ENCODE results near the gene HSPG2. TPM values are rescaled to one million over a fixed set of nuclear protein-coding genes. Genes with fewer than 3 reads are reported as not detected.
A peak's percentile ranks its signal among the peaks of the same experiment; 100 is the strongest.
"Not testable (repeated sequence)": the region's sequence is repeated elsewhere in the genome, so short reads cannot be mapped to it uniquely, and the experiment has no call there.

The HSPG2 gene
- 100 to 1,000 TPM in 4 of 7 donors, 10 to 100 TPM in 3; 27.3 to 294 (median 116) TPM for total RNA-seq
- 10 to 100 TPM; 37.9 to 65.0 TPM for polyA plus RNA-seq
- long read RNA-seq, donor 1, partial matches to known transcripts, result 14 of 29 reads
- long read RNA-seq, donor 1, other reads (novel, unspliced or antisense), result 15 of 29 reads
- long read RNA-seq, donor 2, partial matches to known transcripts, result 9 of 9 reads
- long read RNA-seq, donor 2, other reads (novel, unspliced or antisense), result 0 of 9 reads
- long read RNA-seq, donor 3, transcript HSPG2-211 (11 exons, 3,586 nt), result major isoform, 13 of 165 reads
- long read RNA-seq, donor 3, partial matches to known transcripts, result 101 of 165 reads
- long read RNA-seq, donor 3, other reads (novel, unspliced or antisense), result 49 of 165 reads

- peak within 1 kb of the TSS; percentile 53 to 73 for H3K27ac ChIP-seq
- H3K4me1 ChIP-seq (ENCODE audit: insufficient read depth), result peaks cover 22% of the 10 kb centered on the region
- H3K9me3 ChIP-seq, result no peaks in the 10 kb centered on the region
- H3K36me3 ChIP-seq, result no peaks in the 10 kb centered on the region
- no peak for DNase-seq
- peak within 1 kb of the TSS; percentile 76 for H3K4me3 ChIP-seq
- WGBS, 3 donors, result 0% methylated on average over 7 to 52 of the region's 52 CpGs
- TF ChIP-seq EP300 (IDR thresholded peaks at IDR 0.05) (no peak), CTCF (IDR thresholded peaks at IDR 0.05) (no peak), POLR2A (IDR thresholded peaks at IDR 0.05) (no peak)
- H3K27me3 ChIP-seq, result no peaks in the 10 kb centered on the region
- intact Hi-C loops (cut with DNase I), result no loop called here
Observed at GRCh38 chr1:21937034-21937371, at the start of gene HSPG2. Gene HSPG2 (minus strand): TSS chr1:21937310. CDS start chr1:21937217, 93 bp downstream.

- H3K27me3 ChIP-seq; H3K4me3 ChIP-seq; H3K36me3 ChIP-seq; H3K27ac ChIP-seq; intact Hi-C loops (cut with DNase I); H3K4me1 ChIP-seq (ENCODE audit: insufficient read depth); DNase-seq; H3K9me3 ChIP-seq: not testable (repeated sequence)
- 79 to 83% (median 82%) methylated on average over 8 to 11 of the region's 12 CpGs for whole genome bisulfite sequencing, 3 donors
Observed at GRCh38 chr1:21986386-21986785, 49.3 kb upstream of the HSPG2 start.

- H3K27me3 ChIP-seq; H3K4me3 ChIP-seq; DNase-seq; intact Hi-C loops (cut with DNase I); H3K27ac ChIP-seq; H3K9me3 ChIP-seq; H3K4me1 ChIP-seq (ENCODE audit: insufficient read depth); H3K36me3 ChIP-seq: not testable (repeated sequence)
- WGBS, 3 donors, result 50 to 60% (median 50%) methylated on average over 2 to 3 of the region's 5 CpGs
Observed at GRCh38 chr1:21985893-21986292, 48.8 kb upstream of the HSPG2 start.

GRCh38 chr1:21983539-21983938, 46.4 kb upstream of the HSPG2 start:
- intact Hi-C loops (cut with DNase I); H3K4me1 ChIP-seq (ENCODE audit: insufficient read depth); H3K9me3 ChIP-seq; H3K36me3 ChIP-seq; H3K27me3 ChIP-seq; H3K4me3 ChIP-seq; H3K27ac ChIP-seq; DNase-seq: not testable (repeated sequence)
- 70 to 75% (median 73%) methylated on average over 7 to 9 of the region's 15 CpGs for WGBS, 3 donors

GRCh38 chr1:21982122-21982521, 45.0 kb upstream of the HSPG2 start:
- not testable (repeated sequence) for H3K27ac ChIP-seq, DNase-seq
- 71 to 77% (median 76%) methylated on average over 6 of the region's 6 CpGs for WGBS, 3 donors

GRCh38 chr1:21981253-21981652, 44.1 kb upstream of the HSPG2 start:
- 57 to 79% (median 74%) methylated on average over 1 to 2 of the region's 4 CpGs for WGBS, 3 donors
- H3K27ac ChIP-seq; H3K27me3 ChIP-seq; DNase-seq; H3K4me1 ChIP-seq (ENCODE audit: insufficient read depth); H3K4me3 ChIP-seq; H3K9me3 ChIP-seq; intact Hi-C loops (cut with DNase I); H3K36me3 ChIP-seq: not testable (repeated sequence)

More at GRCh38 chr1:21982122-21982521, 45.0 kb upstream of the HSPG2 start:
- intact Hi-C loops (cut with DNase I); H3K27me3 ChIP-seq; H3K4me3 ChIP-seq; H3K4me1 ChIP-seq (ENCODE audit: insufficient read depth); H3K9me3 ChIP-seq; H3K36me3 ChIP-seq: not testable (repeated sequence)

- H3K4me3 ChIP-seq; H3K27me3 ChIP-seq; DNase-seq; H3K27ac ChIP-seq; H3K36me3 ChIP-seq; H3K9me3 ChIP-seq; intact Hi-C loops (cut with DNase I); H3K4me1 ChIP-seq (ENCODE audit: insufficient read depth): not testable (repeated sequence)
- 72 to 78% (median 75%) methylated on average over 15 to 19 of the region's 21 CpGs for WGBS, 3 donors
Observed at GRCh38 chr1:21980515-21981220, 43.6 kb upstream of the HSPG2 start.

GRCh38 chr1:21978209-21978608, 41.1 kb upstream of the HSPG2 start:
- H3K27me3 ChIP-seq; H3K4me1 ChIP-seq (ENCODE audit: insufficient read depth); H3K4me3 ChIP-seq; intact Hi-C loops (cut with DNase I); H3K9me3 ChIP-seq; H3K27ac ChIP-seq; H3K36me3 ChIP-seq; DNase-seq: not testable (repeated sequence)
- 89 to 91% (median 89%) methylated on average over 11 of the region's 11 CpGs for WGBS, 3 donors

- intact Hi-C loops (cut with DNase I); H3K4me3 ChIP-seq; H3K27ac ChIP-seq; H3K36me3 ChIP-seq; H3K4me1 ChIP-seq (ENCODE audit: insufficient read depth); H3K27me3 ChIP-seq; H3K9me3 ChIP-seq; DNase-seq: not testable (repeated sequence)
- WGBS, 3 donors, result 68 to 76% (median 72%) methylated on average over 9 of the region's 9 CpGs
Observed at GRCh38 chr1:21976703-21977239, 39.7 kb upstream of the HSPG2 start, which contains the start of gene CELA3B. Gene CELA3B (plus strand): TSS chr1:21977022. CDS start chr1:21977040, 18 bp downstream.

GRCh38 chr1:21975296-21975695, 38.2 kb upstream of the HSPG2 start:
- H3K27me3 ChIP-seq; H3K4me1 ChIP-seq (ENCODE audit: insufficient read depth); H3K9me3 ChIP-seq; H3K4me3 ChIP-seq; H3K27ac ChIP-seq; H3K36me3 ChIP-seq; DNase-seq; intact Hi-C loops (cut with DNase I): not testable (repeated sequence)
- WGBS, 3 donors, result 88 to 92% (median 91%) methylated on average over 9 of the region's 9 CpGs

Measured in ovary (tissue), 10 donors.